Activated naive CD4-positive, alpha-beta T cell treated with anti-CD3 and anti-CD28 coated beads, Interleukin-2, amount 50 U/mL, for 24 hours (primary cell): ENCODE results near the gene SND1.
A peak's percentile ranks its signal among the peaks of the same experiment; 100 is the strongest.

Source experiments
- H3K27ac Mint-ChIP-seq: one replicate; pipeline ENCODE4 v1.8.0; 2021; ENCODE audit warnings: mild to moderate bottlenecking, mixed read lengths
- H3K27me3 Mint-ChIP-seq: one replicate; pipeline ENCODE4 v1.8.0; 2021; ENCODE audit warnings: mixed read lengths
- H3K36me3 Mint-ChIP-seq: one replicate; pipeline ENCODE4 v1.8.0; 2021; ENCODE audit warnings: mixed read lengths
- H3K4me1 Mint-ChIP-seq: one replicate; pipeline ENCODE4 v1.8.0; 2021; ENCODE audit warnings: mixed read lengths
- H3K4me3 Mint-ChIP-seq: one replicate; pipeline ENCODE4 v1.8.0; 2021; ENCODE audit warnings: mild to moderate bottlenecking, mixed read lengths
- H3K9me3 Mint-ChIP-seq: one replicate; pipeline ENCODE4 v1.8.0; 2021; ENCODE audit warnings: mixed read lengths

SND1 gene

GRCh38 chr7:128036226-128036940 lies 384.4 kb downstream of the SND1 start:
- H3K27me3 Mint-ChIP-seq: peaks cover 1% of the 10 kb centered on the region
- H3K36me3 Mint-ChIP-seq: peaks cover 7% of the 10 kb centered on the region
- H3K4me1 Mint-ChIP-seq: no peaks in the 10 kb centered on the region
- no peak overlapping the region for H3K27ac Mint-ChIP-seq
- H3K9me3 Mint-ChIP-seq: no peaks in the 10 kb centered on the region
- no peak overlapping the region for H3K4me3 Mint-ChIP-seq

GRCh38 chr7:128037081-128037480 lies 385.1 kb downstream of the SND1 start:
- H3K27me3 Mint-ChIP-seq: no peaks in the 10 kb centered on the region

GRCh38 chr7:128037880-128038619 lies 386.1 kb downstream of the SND1 start:
- no peak overlapping the region for H3K4me3 Mint-ChIP-seq
- no peaks in the 10 kb centered on the region for H3K4me1 Mint-ChIP-seq
- H3K27ac Mint-ChIP-seq: no peak overlapping the region
- no peaks in the 10 kb centered on the region for H3K27me3 Mint-ChIP-seq
- H3K36me3 Mint-ChIP-seq: peaks cover 6% of the 10 kb centered on the region
- H3K9me3 Mint-ChIP-seq: no peaks in the 10 kb centered on the region

More at GRCh38 chr7:128037081-128037480, 385.1 kb downstream of the SND1 start:
- H3K4me3 Mint-ChIP-seq: no peak overlapping the region
- H3K27ac Mint-ChIP-seq: no peak overlapping the region
- H3K4me1 Mint-ChIP-seq: no peaks in the 10 kb centered on the region
- peaks cover 6% of the 10 kb centered on the region for H3K36me3 Mint-ChIP-seq
- H3K9me3 Mint-ChIP-seq: no peaks in the 10 kb centered on the region

- no peaks in the 10 kb centered on the region for H3K9me3 Mint-ChIP-seq
- H3K4me1 Mint-ChIP-seq: peaks cover 8% of the 10 kb centered on the region
- peaks cover 6% of the 10 kb centered on the region for H3K36me3 Mint-ChIP-seq
- no peaks in the 10 kb centered on the region for H3K27me3 Mint-ChIP-seq
- no peak overlapping the region for H3K27ac Mint-ChIP-seq
- no peak overlapping the region for H3K4me3 Mint-ChIP-seq
These were observed 387.6 kb downstream of the SND1 start for GRCh38 chr7:128039544-128039953.

- Mint-ChIP-seq H3K4me3 (no peak overlapping the region), H3K36me3 (peaks cover 6% of the 10 kb centered on the region), H3K4me1 (peaks cover 14% of the 10 kb centered on the region), H3K27ac (no peak overlapping the region), H3K9me3 (no peaks in the 10 kb centered on the region), H3K27me3 (no peaks in the 10 kb centered on the region)
These were observed 388.2 kb downstream of the SND1 start for GRCh38 chr7:128040205-128040604.

GRCh38 chr7:128041203-128041602 lies 389.2 kb downstream of the SND1 start:
- peaks cover 19% of the 10 kb centered on the region for H3K4me1 Mint-ChIP-seq
- peaks cover 4% of the 10 kb centered on the region for H3K36me3 Mint-ChIP-seq
- H3K9me3 Mint-ChIP-seq: no peaks in the 10 kb centered on the region
- no peak overlapping the region for H3K27ac Mint-ChIP-seq
- no peak overlapping the region for H3K4me3 Mint-ChIP-seq
- no peaks in the 10 kb centered on the region for H3K27me3 Mint-ChIP-seq

DNA sequence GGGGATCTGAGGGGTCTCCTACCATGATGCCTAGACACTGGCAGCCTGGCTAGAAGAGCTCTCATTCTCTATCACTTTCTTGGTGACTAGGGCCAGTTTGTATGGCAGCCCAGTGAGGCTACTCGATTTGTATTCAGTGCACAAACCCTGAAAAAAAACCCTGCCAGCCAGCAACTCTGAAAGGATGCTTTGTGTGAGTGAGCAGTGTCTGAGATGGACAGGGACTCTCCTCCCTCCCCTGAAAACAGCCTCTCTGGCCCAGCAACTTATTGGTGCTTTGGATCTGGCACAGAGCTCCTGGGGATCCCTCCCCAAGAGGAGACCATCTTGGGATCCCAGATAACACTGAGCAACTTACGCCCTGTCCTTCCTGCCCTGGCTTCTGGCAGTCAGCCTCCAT lies 390.0 kb downstream of the SND1 start:
- H3K27ac Mint-ChIP-seq: no peak overlapping the region
- H3K9me3 Mint-ChIP-seq: no peaks in the 10 kb centered on the region
- no peaks in the 10 kb centered on the region for H3K27me3 Mint-ChIP-seq

GRCh38 chr7:128044064-128044463 lies 392.1 kb downstream of the SND1 start:
- peaks cover 26% of the 10 kb centered on the region for H3K4me1 Mint-ChIP-seq
- no peak overlapping the region for H3K27ac Mint-ChIP-seq
- peaks cover 4% of the 10 kb centered on the region for H3K36me3 Mint-ChIP-seq
- no peaks in the 10 kb centered on the region for H3K27me3 Mint-ChIP-seq
- H3K4me3 Mint-ChIP-seq: no peak overlapping the region
- no peaks in the 10 kb centered on the region for H3K9me3 Mint-ChIP-seq

More for the DNA sequence above, 390.0 kb downstream of the SND1 start:
- Mint-ChIP-seq H3K4me1 (peaks cover 19% of the 10 kb centered on the region), H3K36me3 (peaks cover 4% of the 10 kb centered on the region), H3K4me3 (no peak overlapping the region)

- no peaks in the 10 kb centered on the region for H3K9me3 Mint-ChIP-seq
- H3K4me3 Mint-ChIP-seq: no peak overlapping the region
- no peaks in the 10 kb centered on the region for H3K27me3 Mint-ChIP-seq
- H3K36me3 Mint-ChIP-seq: peaks cover 4% of the 10 kb centered on the region
- no peak overlapping the region for H3K27ac Mint-ChIP-seq
- peaks cover 36% of the 10 kb centered on the region for H3K4me1 Mint-ChIP-seq
These were observed 393.2 kb downstream of the SND1 start for GRCh38 chr7:128045158-128045557.

- H3K9me3 Mint-ChIP-seq: no peaks in the 10 kb centered on the region
- H3K4me1 Mint-ChIP-seq: peaks cover 40% of the 10 kb centered on the region
- peaks cover 3% of the 10 kb centered on the region for H3K36me3 Mint-ChIP-seq
- no peaks in the 10 kb centered on the region for H3K27me3 Mint-ChIP-seq
- H3K27ac Mint-ChIP-seq: no peak overlapping the region
- H3K4me3 Mint-ChIP-seq: no peak overlapping the region
These were observed 393.8 kb downstream of the SND1 start for GRCh38 chr7:128045766-128046165.

GRCh38 chr7:128052404-128052803 lies 400.4 kb downstream of the SND1 start:
- H3K27ac Mint-ChIP-seq: no peak overlapping the region
- no peaks in the 10 kb centered on the region for H3K27me3 Mint-ChIP-seq
- no peaks in the 10 kb centered on the region for H3K9me3 Mint-ChIP-seq
- peaks cover 72% of the 10 kb centered on the region for H3K4me1 Mint-ChIP-seq
- H3K4me3 Mint-ChIP-seq: no peak overlapping the region
- H3K36me3 Mint-ChIP-seq: peaks cover 4% of the 10 kb centered on the region

DNA sequence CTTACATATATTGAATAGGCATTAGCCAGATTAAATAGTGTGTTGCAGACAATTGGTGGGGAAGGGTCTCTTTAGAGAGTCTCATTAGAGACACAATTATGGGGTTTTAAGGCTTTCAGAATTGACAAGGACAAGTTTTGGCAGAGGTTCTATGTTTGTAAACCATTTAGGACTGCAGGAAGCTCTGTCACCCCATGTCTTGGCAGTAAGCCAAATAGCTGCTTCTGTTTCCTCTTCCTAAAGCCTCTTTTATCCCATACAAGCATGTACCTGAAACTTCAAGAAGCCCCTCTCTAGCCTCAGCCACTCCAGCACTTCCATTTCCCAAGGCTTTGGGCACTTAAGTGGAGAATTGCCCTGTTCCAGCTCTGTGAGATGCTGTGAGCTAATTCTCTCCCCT lies 401.0 kb downstream of the SND1 start:
- peaks cover 4% of the 10 kb centered on the region for H3K36me3 Mint-ChIP-seq
- no peaks in the 10 kb centered on the region for H3K27me3 Mint-ChIP-seq
- peaks cover 78% of the 10 kb centered on the region for H3K4me1 Mint-ChIP-seq
- no peak overlapping the region for H3K4me3 Mint-ChIP-seq
- H3K9me3 Mint-ChIP-seq: no peaks in the 10 kb centered on the region
- no peak overlapping the region for H3K27ac Mint-ChIP-seq

- Mint-ChIP-seq H3K4me3 (no peak overlapping the region), H3K9me3 (no peaks in the 10 kb centered on the region), H3K27me3 (no peaks in the 10 kb centered on the region), H3K27ac (no peak overlapping the region), H3K4me1 (peaks cover 81% of the 10 kb centered on the region), H3K36me3 (peaks cover 4% of the 10 kb centered on the region)
These were observed 402.0 kb downstream of the SND1 start for GRCh38 chr7:128053991-128054390.

GRCh38 chr7:128054511-128054910 lies 402.5 kb downstream of the SND1 start:
- H3K27ac Mint-ChIP-seq: no peak overlapping the region
- H3K9me3 Mint-ChIP-seq: no peaks in the 10 kb centered on the region
- peaks cover 4% of the 10 kb centered on the region for H3K36me3 Mint-ChIP-seq
- H3K4me1 Mint-ChIP-seq: peaks cover 81% of the 10 kb centered on the region
- H3K4me3 Mint-ChIP-seq: no peak overlapping the region
- no peaks in the 10 kb centered on the region for H3K27me3 Mint-ChIP-seq

DNA sequence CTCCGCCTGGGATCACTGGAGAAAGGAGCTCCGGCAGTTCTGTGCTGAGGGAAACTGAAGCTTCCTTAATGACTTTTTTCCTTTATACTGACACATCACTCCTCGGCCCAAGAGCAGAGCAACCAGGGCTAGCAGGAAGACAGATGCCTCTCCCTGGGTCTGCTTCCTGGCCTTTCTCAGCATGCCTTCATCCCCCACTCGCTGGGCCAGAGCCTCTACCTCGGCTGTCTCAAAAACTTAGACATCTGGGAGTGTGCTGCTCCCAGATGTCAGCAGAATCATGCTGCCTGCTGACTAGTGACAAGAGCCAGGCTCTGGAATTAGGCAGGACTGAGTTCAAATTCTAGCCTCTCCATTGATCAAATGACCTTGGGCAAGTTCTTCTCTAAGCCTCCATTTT lies 403.6 kb downstream of the SND1 start:
- peaks cover 83% of the 10 kb centered on the region for H3K4me1 Mint-ChIP-seq
- no peaks in the 10 kb centered on the region for H3K9me3 Mint-ChIP-seq
- no peak overlapping the region for H3K4me3 Mint-ChIP-seq
- H3K27me3 Mint-ChIP-seq: no peaks in the 10 kb centered on the region
- H3K36me3 Mint-ChIP-seq: peaks cover 3% of the 10 kb centered on the region
- H3K27ac Mint-ChIP-seq: no peak overlapping the region

DNA sequence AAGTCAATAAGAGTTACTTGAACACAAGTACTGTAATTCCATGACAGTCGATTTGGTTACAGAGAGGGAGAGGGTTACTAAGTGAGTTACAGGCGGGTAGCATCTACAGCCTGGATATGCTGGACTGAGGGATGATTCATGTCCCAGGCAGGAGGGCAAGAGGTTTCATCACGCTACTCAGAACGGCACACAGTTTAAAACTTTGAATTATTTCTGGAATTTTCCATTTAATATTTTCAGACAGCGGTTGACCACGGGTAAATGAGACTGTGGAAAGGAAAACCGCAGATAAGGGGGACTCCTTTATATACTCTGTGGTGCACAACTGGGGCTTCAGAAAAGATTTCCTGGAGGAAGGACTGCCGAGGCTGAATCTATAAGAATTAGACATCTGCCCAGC lies 404.9 kb downstream of the SND1 start:
- Mint-ChIP-seq H3K27ac (peak overlapping the region; percentile 75), H3K27me3 (no peaks in the 10 kb centered on the region), H3K4me3 (no peak overlapping the region), H3K4me1 (peaks cover 79% of the 10 kb centered on the region), H3K36me3 (peaks cover 3% of the 10 kb centered on the region), H3K9me3 (no peaks in the 10 kb centered on the region)
